SU-DHL-6 (cell line): ENCODE results near the gene GALNT9.

Experiments used
- H2AFZ ChIP-seq: fragments of 200-600 bp; sonication (generic); 2 replicates; pipeline ENCODE4 v1.6.1; 2014; ENCODE audit warnings: low read depth, mild to moderate bottlenecking, moderate library complexity, mixed read lengths, antibody characterized with exemption, low read length; ENCODE audit not compliant: severe bottlenecking
- H3F3A ChIP-seq: fragments of 200-600 bp; shearing (Covaris generic); 2 replicates; pipeline ENCODE4 v1.6.0; 2016; ENCODE audit warnings: antibody characterized with exemption, mild to moderate bottlenecking; ENCODE audit not compliant: insufficient read depth
- H3K27ac ChIP-seq: fragments of 200-600 bp; sonication (generic); 2 replicates; pipeline ENCODE4 v1.5.1; 2016; ENCODE audit warnings: low read depth, mild to moderate bottlenecking, low read length, moderate library complexity, mixed read lengths
- H3K27me3 ChIP-seq: fragments of 200-600 bp; sonication (generic), shearing (Covaris generic); 2 replicates; pipeline ENCODE4 v1.6.0; 2014; ENCODE audit warnings: mild to moderate bottlenecking, low read length
- H3K36me3 ChIP-seq: fragments of 200-600 bp; sonication (generic); 2 replicates; pipeline ENCODE4 v1.6.1; 2014; ENCODE audit warnings: mild to moderate bottlenecking, low read length, mixed read lengths
- H3K4me2 ChIP-seq: fragments of 300-600, 200-600 bp; shearing (Covaris generic), sonication (generic); 2 replicates; pipeline ENCODE4 v1.6.0; 2014; ENCODE audit warnings: low read length, low read depth, mild to moderate bottlenecking; ENCODE audit not compliant: poor library complexity, severe bottlenecking
- H3K4me3 ChIP-seq: fragments of 200-600 bp; sonication (generic); 2 replicates; pipeline ENCODE4 v1.5.1; 2014; ENCODE audit warnings: antibody characterized with exemption, low read length, mild to moderate bottlenecking, mixed read lengths; ENCODE audit not compliant: insufficient read depth, poor library complexity, severe bottlenecking
- H3K79me2 ChIP-seq: fragments of 200-600 bp; sonication (generic); 2 replicates; pipeline ENCODE4 v1.6.1; 2014; ENCODE audit warnings: mild to moderate bottlenecking, low read length, moderate library complexity; ENCODE audit not compliant: insufficient read depth
- H3K9ac ChIP-seq: fragments of 200-600 bp; sonication (generic); 2 replicates; pipeline ENCODE4 v1.7.0; 2014; ENCODE audit warnings: mild to moderate bottlenecking, low read length
- H3K9me2 ChIP-seq: fragments of 200-600 bp; sonication (generic); replicated peaks from 2 replicates; pipeline ENCODE4 v1.6.1; 2014; ENCODE audit warnings: low read length; ENCODE audit not compliant: insufficient read depth
- H3K9me3 ChIP-seq: fragments of 200-600 bp; sonication (generic); 2 replicates; pipeline ENCODE4 v1.6.1; 2014; ENCODE audit warnings: low read length, mixed read lengths; ENCODE audit not compliant: insufficient read depth
- H4K20me1 ChIP-seq: fragments of 200-600 bp; sonication (generic); 2 replicates; pipeline ENCODE4 v1.6.1; 2014; ENCODE audit warnings: low read depth, mild to moderate bottlenecking, antibody characterized with exemption, low read length, moderate library complexity, mixed read lengths
- CTCF ChIP-seq: fragments of 200-600 bp; sonication (generic); IDR thresholded peaks from one replicate; pipeline ENCODE4 v1.5.1; 2017; ENCODE audit warnings: antibody characterized with exemption, mild to moderate bottlenecking, low read length, moderate library complexity; ENCODE audit not compliant: insufficient read depth, poor library complexity, severe bottlenecking
- EZH2phosphoT487 ChIP-seq: fragments of 200-600 bp; sonication (generic), shearing (Covaris generic); conservative IDR thresholded peaks from 2 replicates; pipeline ENCODE4 v1.6.1; 2018; ENCODE audit warnings: mild to moderate bottlenecking, antibody characterized with exemption, low read length, moderate library complexity, mixed read lengths

The GALNT9 gene

GRCh38 chr12:132165584-132165983 is 163.8 kb downstream of the GALNT9 start:
- no peaks in the 10 kb centered on the region for H3K27me3 ChIP-seq
- H3K4me2 ChIP-seq = no peak overlapping the region
- H3K9me3 ChIP-seq = no peaks in the 10 kb centered on the region
- no peak for TF ChIP-seq EZH2phosphoT487
- TF ChIP-seq CTCF = no peak
- H3K4me3 ChIP-seq = no peak overlapping the region
- no peak overlapping the region for H2AFZ ChIP-seq
- no peaks in the 10 kb centered on the region for H3K36me3 ChIP-seq
- H3F3A ChIP-seq = no peaks in the 10 kb centered on the region
- H3K79me2 ChIP-seq = no peaks in the 10 kb centered on the region
- no peaks in the 10 kb centered on the region for H3K9me2 ChIP-seq
- H3K27ac ChIP-seq = no peak overlapping the region
- no peak overlapping the region for H3K9ac ChIP-seq
- no peaks in the 10 kb centered on the region for H4K20me1 ChIP-seq

- Histone ChIP-seq H3K9me3 (no peaks in the 10 kb centered on the region), H3K9me2 (no peaks in the 10 kb centered on the region), H3K36me3 (no peaks in the 10 kb centered on the region), H3K9ac (no peak overlapping the region), H4K20me1 (no peaks in the 10 kb centered on the region), H3K4me2 (no peak overlapping the region), H3K4me3 (no peak overlapping the region), H3F3A (no peaks in the 10 kb centered on the region), H3K27me3 (no peaks in the 10 kb centered on the region), H3K79me2 (no peaks in the 10 kb centered on the region), H3K27ac (no peak overlapping the region), H2AFZ (no peak overlapping the region)
- no peak for TF ChIP-seq CTCF
These were observed 165.0 kb downstream of the GALNT9 start for GRCh38 chr12:132164426-132164825.

GRCh38 chr12:132163911-132164288 is 165.5 kb downstream of the GALNT9 start:
- no peak overlapping the region for H3K9ac ChIP-seq
- H3K36me3 ChIP-seq = no peaks in the 10 kb centered on the region
- H3K27me3 ChIP-seq = no peaks in the 10 kb centered on the region
- no peak overlapping the region for H3K4me2 ChIP-seq
- no peaks in the 10 kb centered on the region for H3K9me3 ChIP-seq
- no peak overlapping the region for H2AFZ ChIP-seq
- H3F3A ChIP-seq = no peaks in the 10 kb centered on the region
- no peaks in the 10 kb centered on the region for H3K79me2 ChIP-seq
- no peak overlapping the region for H3K27ac ChIP-seq
- no peaks in the 10 kb centered on the region for H3K9me2 ChIP-seq
- H3K4me3 ChIP-seq = no peak overlapping the region
- TF ChIP-seq EZH2phosphoT487 = no peak
- TF ChIP-seq CTCF = no peak
- H4K20me1 ChIP-seq = no peaks in the 10 kb centered on the region
